ENCODE measurements around the gene SASS6. TPM values are rescaled to one million over a fixed set of nuclear protein-coding genes. Genes with fewer than 3 reads are reported as not detected.

Gene SASS6
- total RNA-seq, 1 donor, result 9.5 TPM

DNA sequence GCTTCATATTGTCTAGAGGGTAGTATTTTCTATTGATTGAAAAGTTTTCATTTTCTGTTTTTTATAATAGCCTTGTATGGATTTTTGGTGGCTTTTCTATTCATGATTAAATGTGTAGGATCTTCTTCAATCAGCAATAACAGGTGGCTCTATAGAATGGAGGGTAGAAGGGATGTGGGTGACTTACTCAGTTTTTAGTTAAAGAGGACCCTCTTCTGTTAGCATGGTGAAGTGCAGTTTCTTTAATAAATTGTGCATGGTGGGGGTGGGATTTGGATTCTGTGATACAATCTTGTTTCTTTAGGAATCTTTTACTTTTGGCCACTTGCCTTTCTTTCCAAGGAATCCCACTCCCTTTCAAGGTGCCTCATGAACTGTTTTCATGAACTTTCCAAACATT, 98.3 kb downstream of the SASS6 start:
- peak; percentile 43 for TF ChIP-seq CTCF (IDR thresholded peaks at IDR 0.05; ENCODE audit: insufficient read depth, low read length)
- H3K4me3 ChIP-seq (ENCODE audit: low read depth, low read length), result no peak overlapping the region
- DNase-seq (ENCODE audit: low read depth), result peak; percentile 48

Small RNA genes within 50 kb of the gene (small RNA-seq; reads per million reads assigned to genes)
- gene AC093019.1, result not detected

Other genes with a start within 250 kb of the SASS6 start
- gene SLC35A3, start 162.9 kb downstream of the SASS6 start, total RNA-seq (ENCODE audit: low replicate concordance), result 15.0 and 35.8 TPM in 2 replicates
- gene TRMT13, start 233 bp upstream of the SASS6 start, total RNA-seq (ENCODE audit: low replicate concordance), result 7.0 and 15.0 TPM in 2 replicates
- 0.36 and 3.7 TPM in 2 replicates for gene LRRC39, start 45.3 kb upstream of the SASS6 start, total RNA-seq (ENCODE audit: low replicate concordance)
- 7.7 and 10.8 TPM in 2 replicates for gene DBT, start 116.9 kb upstream of the SASS6 start, total RNA-seq (ENCODE audit: low replicate concordance)
- 43.2 and 118 TPM in 2 replicates for gene RTCA, start 133.3 kb upstream of the SASS6 start, total RNA-seq (ENCODE audit: low replicate concordance)
- gene CDC14A, start 219.6 kb upstream of the SASS6 start, total RNA-seq (ENCODE audit: low replicate concordance), result 5.0 and 6.3 TPM in 2 replicates

Data from fibroblast of the aortic adventitia (primary cell).